ENCODE results near the gene ZG16.

The ZG16 gene

GRCh38 chr16:29831490-29831889 is 53.4 kb downstream of the ZG16 start:
- DNase-seq = no peak
